Memory B cell (primary cell): ENCODE measurements around the gene MS4A15.

Experiments used
- ATAC-seq: fragments of 150-1000 bp; cut with Tn5 transposase; 2 replicates; pipeline ENCODE4 v1.10.0; 2021; ENCODE audit warnings: low read depth, mild to moderate bottlenecking, moderate library complexity
- DNase-seq, 2 donors: peaks; one replicate each; pipeline ENCODE4 v3.0.0; 2022; ENCODE audit warnings: low spot score in 2 of 2
- H3K27ac Mint-ChIP-seq: one replicate; pipeline ENCODE4 v1.8.0; 2022; ENCODE audit warnings: mild to moderate bottlenecking, moderate library complexity, mixed read lengths
- H3K27me3 Mint-ChIP-seq: one replicate; pipeline ENCODE4 v1.8.0; 2022; ENCODE audit warnings: mixed read lengths
- H3K36me3 Mint-ChIP-seq: one replicate; pipeline ENCODE4 v1.8.0; 2022; ENCODE audit warnings: mild to moderate bottlenecking, mixed read lengths
- H3K4me1 Mint-ChIP-seq: one replicate; pipeline ENCODE4 v1.8.0; 2022; ENCODE audit warnings: mixed read lengths
- H3K4me3 Mint-ChIP-seq: one replicate; pipeline ENCODE4 v1.8.0; 2022; ENCODE audit warnings: mild to moderate bottlenecking, moderate library complexity, mixed read lengths
- H3K9me3 Mint-ChIP-seq: one replicate; pipeline ENCODE4 v1.8.0; 2022; ENCODE audit warnings: mixed read lengths

Gene MS4A15

GRCh38 chr11:60762851-60763691 lies 6.4 kb downstream of the MS4A15 start:
- Mint-ChIP-seq H3K4me1 (peaks cover 32% of the 10 kb centered on the region), H3K36me3 (no peaks in the 10 kb centered on the region), H3K4me3 (peak overlapping the region; percentile 29), H3K27me3 (peaks cover 25% of the 10 kb centered on the region), H3K9me3 (no peaks in the 10 kb centered on the region), H3K27ac (peak overlapping the region; percentile 41)
- DNase-seq (peak in 1 of 2 donors; percentile 60), ATAC-seq (peak; percentile 89)

GRCh38 chr11:60763692-60764369 lies 7.2 kb downstream of the MS4A15 start:
- no peaks in the 10 kb centered on the region for H3K9me3 Mint-ChIP-seq
- H3K36me3 Mint-ChIP-seq, result no peaks in the 10 kb centered on the region
- peaks cover 32% of the 10 kb centered on the region for H3K4me1 Mint-ChIP-seq
- H3K27ac Mint-ChIP-seq, result peak overlapping the region; percentile 3
- ATAC-seq, result no peak
- H3K4me3 Mint-ChIP-seq, result no peak overlapping the region
- peaks cover 31% of the 10 kb centered on the region for H3K27me3 Mint-ChIP-seq
- no peak for DNase-seq

- H3K27ac Mint-ChIP-seq, result no peak overlapping the region
- no peak for DNase-seq
- no peaks in the 10 kb centered on the region for H3K36me3 Mint-ChIP-seq
- H3K4me3 Mint-ChIP-seq, result no peak overlapping the region
- H3K4me1 Mint-ChIP-seq, result peaks cover 23% of the 10 kb centered on the region
- no peaks in the 10 kb centered on the region for H3K9me3 Mint-ChIP-seq
- H3K27me3 Mint-ChIP-seq, result peaks cover 32% of the 10 kb centered on the region
- ATAC-seq, result no peak
These were observed 8.2 kb downstream of the MS4A15 start for GRCh38 chr11:60764879-60765278.

- Mint-ChIP-seq H3K9me3 (no peaks in the 10 kb centered on the region), H3K36me3 (no peaks in the 10 kb centered on the region), H3K27me3 (peaks cover 28% of the 10 kb centered on the region), H3K4me3 (no peak overlapping the region), H3K27ac (no peak overlapping the region), H3K4me1 (peaks cover 21% of the 10 kb centered on the region)
- ATAC-seq (no peak), DNase-seq (no peak)
These were observed 8.7 kb downstream of the MS4A15 start for GRCh38 chr11:60765355-60765754.

- DNase-seq (no peak), ATAC-seq (no peak)
- Mint-ChIP-seq H3K4me3 (no peak overlapping the region), H3K9me3 (no peaks in the 10 kb centered on the region), H3K4me1 (peaks cover 18% of the 10 kb centered on the region), H3K36me3 (no peaks in the 10 kb centered on the region), H3K27me3 (peaks cover 29% of the 10 kb centered on the region), H3K27ac (no peak overlapping the region)
These were observed 9.9 kb downstream of the MS4A15 start for GRCh38 chr11:60766547-60766946.

- no peak overlapping the region for H3K27ac Mint-ChIP-seq
- DNase-seq, result no peak
- no peaks in the 10 kb centered on the region for H3K36me3 Mint-ChIP-seq
- no peaks in the 10 kb centered on the region for H3K9me3 Mint-ChIP-seq
- no peak overlapping the region for H3K4me3 Mint-ChIP-seq
- peaks cover 18% of the 10 kb centered on the region for H3K4me1 Mint-ChIP-seq
- peaks cover 31% of the 10 kb centered on the region for H3K27me3 Mint-ChIP-seq
- peak; percentile 18 for ATAC-seq
These were observed 10.7 kb downstream of the MS4A15 start for GRCh38 chr11:60767388-60767811.

- Mint-ChIP-seq H3K27ac (no peak overlapping the region), H3K9me3 (no peaks in the 10 kb centered on the region), H3K4me1 (peaks cover 11% of the 10 kb centered on the region), H3K27me3 (peaks cover 35% of the 10 kb centered on the region), H3K4me3 (no peak overlapping the region), H3K36me3 (no peaks in the 10 kb centered on the region)
- no peak for DNase-seq
- ATAC-seq, result no peak
These were observed 11.5 kb downstream of the MS4A15 start for GRCh38 chr11:60768202-60768601.

- Mint-ChIP-seq H3K36me3 (no peaks in the 10 kb centered on the region), H3K9me3 (no peaks in the 10 kb centered on the region), H3K27me3 (peaks cover 28% of the 10 kb centered on the region), H3K27ac (no peak overlapping the region), H3K4me3 (no peak overlapping the region), H3K4me1 (peaks cover 5% of the 10 kb centered on the region)
- DNase-seq, result no peak
- ATAC-seq, result no peak
These were observed 12.6 kb downstream of the MS4A15 start for GRCh38 chr11:60769273-60769672.

- H3K27ac Mint-ChIP-seq, result no peak overlapping the region
- H3K27me3 Mint-ChIP-seq, result peaks cover 25% of the 10 kb centered on the region
- DNase-seq, result no peak
- H3K9me3 Mint-ChIP-seq, result no peaks in the 10 kb centered on the region
- no peak overlapping the region for H3K4me3 Mint-ChIP-seq
- no peak for ATAC-seq
- no peaks in the 10 kb centered on the region for H3K36me3 Mint-ChIP-seq
- H3K4me1 Mint-ChIP-seq, result peaks cover 10% of the 10 kb centered on the region
These were observed 13.1 kb downstream of the MS4A15 start for GRCh38 chr11:60769811-60770210.

GRCh38 chr11:60771146-60771545 lies 14.5 kb downstream of the MS4A15 start:
- Mint-ChIP-seq H3K4me1 (peaks cover 10% of the 10 kb centered on the region), H3K27me3 (peaks cover 23% of the 10 kb centered on the region), H3K36me3 (no peaks in the 10 kb centered on the region), H3K9me3 (no peaks in the 10 kb centered on the region), H3K27ac (no peak overlapping the region), H3K4me3 (no peak overlapping the region)
- ATAC-seq (no peak), DNase-seq (no peak)

- Mint-ChIP-seq H3K9me3 (no peaks in the 10 kb centered on the region), H3K36me3 (no peaks in the 10 kb centered on the region), H3K27ac (no peak overlapping the region), H3K27me3 (peaks cover 18% of the 10 kb centered on the region), H3K4me3 (no peak overlapping the region), H3K4me1 (peaks cover 8% of the 10 kb centered on the region)
- DNase-seq (no peak), ATAC-seq (no peak)
These were observed 15.3 kb downstream of the MS4A15 start for GRCh38 chr11:60771879-60772525.

- peaks cover 7% of the 10 kb centered on the region for H3K4me1 Mint-ChIP-seq
- H3K27me3 Mint-ChIP-seq, result peaks cover 17% of the 10 kb centered on the region
- ATAC-seq (no peak), DNase-seq (no peak)
- no peak overlapping the region for H3K4me3 Mint-ChIP-seq
- no peak overlapping the region for H3K27ac Mint-ChIP-seq
- H3K36me3 Mint-ChIP-seq, result no peaks in the 10 kb centered on the region
- H3K9me3 Mint-ChIP-seq, result no peaks in the 10 kb centered on the region
These were observed 16.0 kb downstream of the MS4A15 start for GRCh38 chr11:60772666-60773065.

- Mint-ChIP-seq H3K36me3 (no peaks in the 10 kb centered on the region), H3K9me3 (peaks cover 2% of the 10 kb centered on the region), H3K27me3 (peaks cover 8% of the 10 kb centered on the region), H3K27ac (no peak overlapping the region), H3K4me1 (peaks cover 7% of the 10 kb centered on the region), H3K4me3 (no peak overlapping the region)
- no peak for ATAC-seq
- no peak for DNase-seq
These were observed 18.1 kb downstream of the MS4A15 start for GRCh38 chr11:60774726-60775125.

- no peak overlapping the region for H3K4me3 Mint-ChIP-seq
- H3K27ac Mint-ChIP-seq, result no peak overlapping the region
These were observed 18.8 kb downstream of the MS4A15 start for GRCh38 chr11:60775420-60775961.

More at GRCh38 chr11:60775420-60775961, 18.8 kb downstream of the MS4A15 start:
- Mint-ChIP-seq H3K36me3 (no peaks in the 10 kb centered on the region), H3K9me3 (peaks cover 2% of the 10 kb centered on the region), H3K27me3 (peaks cover 7% of the 10 kb centered on the region), H3K4me1 (peaks cover 7% of the 10 kb centered on the region)
- DNase-seq (peak; percentile 82), ATAC-seq (peak; percentile 94)
